Measurements from ENCODE around the gene DLX5. TPM values are rescaled to one million over a fixed set of nuclear protein-coding genes. Genes with fewer than 3 reads are reported as not detected.

DLX5 gene
- total RNA-seq, 1 experiment from 2014 or later, result not detected

DNA sequence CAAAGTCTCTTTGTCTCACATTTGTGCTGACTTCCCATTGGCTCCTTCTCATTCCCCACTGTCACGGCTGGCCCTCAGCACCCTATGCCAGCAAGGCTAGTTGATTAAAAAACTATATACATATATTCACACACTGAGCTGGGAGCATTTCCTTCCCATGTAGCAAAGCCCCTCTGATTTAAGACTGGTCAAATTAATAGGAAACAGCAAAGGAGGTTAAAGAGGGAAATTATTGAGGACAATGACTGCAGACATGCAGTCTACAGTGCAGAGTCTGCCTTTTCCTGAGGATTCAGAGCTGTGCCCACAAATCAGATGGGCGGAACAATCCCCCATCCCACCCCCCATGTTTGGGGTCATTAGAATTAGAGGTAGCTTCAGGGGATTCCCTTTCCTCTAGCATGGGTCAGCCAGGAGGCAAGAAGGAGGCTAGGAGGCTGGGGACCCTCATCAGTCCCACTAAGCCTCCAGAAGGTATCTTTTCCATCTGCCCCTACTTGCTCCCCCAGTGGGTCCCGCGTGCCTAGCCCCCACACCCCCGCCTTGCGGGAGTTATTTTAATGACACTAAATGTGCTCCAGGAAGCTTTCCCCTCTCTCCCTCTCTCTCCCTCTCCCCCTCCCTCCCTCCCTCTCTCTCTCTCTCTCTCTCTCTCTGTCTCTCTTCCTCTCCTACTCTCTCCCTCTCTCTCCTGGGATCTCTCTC is 29.1 kb downstream of the DLX5 start:
- in situ Hi-C loops (cut with HindIII; ENCODE audit: low sequenced_read_pairs), result no loop called here

DNA sequence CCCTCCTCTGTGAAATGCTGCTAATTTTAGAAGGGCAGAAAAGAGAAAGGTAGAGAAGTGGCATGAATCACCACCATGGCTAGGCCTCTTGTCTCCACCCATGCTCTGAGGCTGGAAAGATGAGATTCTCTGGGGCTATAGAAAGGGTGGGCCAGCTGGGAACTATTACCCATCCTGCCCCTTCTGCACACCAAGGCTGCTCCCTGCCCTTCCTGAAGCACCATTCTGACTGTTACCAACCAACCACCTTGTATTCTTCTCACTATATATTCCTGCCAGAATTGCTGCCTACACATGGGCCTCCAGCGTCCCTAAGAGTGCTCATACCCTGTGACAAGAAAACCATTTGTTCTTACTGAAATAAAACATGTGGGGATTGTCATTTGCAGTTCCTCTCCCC is 30.7 kb downstream of the DLX5 start:
- DNase-seq (ENCODE audit: low spot score), result no peak

More for the DNA sequence above, 29.1 kb downstream of the DLX5 start:
- no peak for DNase-seq (ENCODE audit: low spot score)

DNA sequence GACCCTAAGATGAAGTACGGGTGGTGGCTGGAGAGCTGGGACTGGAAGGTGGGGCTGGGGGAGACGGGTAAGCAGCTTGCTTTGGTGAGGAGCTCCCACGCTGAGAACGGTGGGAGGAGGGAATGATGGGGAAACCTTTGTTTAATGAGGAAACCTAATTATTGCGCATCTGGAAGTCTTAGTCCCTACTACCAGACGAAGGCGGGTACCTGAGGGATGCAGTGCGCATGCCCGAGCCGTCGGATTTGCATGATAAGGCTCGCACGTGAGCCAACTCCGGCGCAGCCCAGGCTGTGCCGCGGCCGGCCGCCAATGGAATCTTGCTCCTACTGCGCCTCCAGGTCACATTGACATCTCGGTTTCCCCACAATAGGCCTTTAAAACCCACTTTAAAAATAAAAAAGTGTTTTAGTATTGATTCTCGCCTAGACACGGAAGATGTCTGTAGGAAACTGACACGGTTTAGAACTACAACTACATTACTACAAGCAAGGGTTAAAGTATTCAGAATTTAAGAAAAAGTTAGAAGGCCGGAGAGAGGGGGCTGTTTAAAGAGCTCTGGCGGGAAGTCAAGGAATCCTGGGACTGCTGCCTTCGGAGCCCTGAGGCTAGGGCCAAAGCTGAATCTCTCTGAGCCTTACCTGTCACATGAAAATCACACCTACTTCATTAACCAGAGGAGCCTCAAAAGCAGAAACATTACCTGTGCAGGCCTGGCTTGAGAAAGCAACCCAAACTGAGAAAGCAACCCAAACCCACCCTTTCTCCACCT is 31.4 kb downstream of the DLX5 start:
- in situ Hi-C loops (cut with HindIII; ENCODE audit: low sequenced_read_pairs), result no loop called here

More for the DNA sequence above, 30.7 kb downstream of the DLX5 start:
- in situ Hi-C loops (cut with HindIII; ENCODE audit: low sequenced_read_pairs), result no loop called here

DNA sequence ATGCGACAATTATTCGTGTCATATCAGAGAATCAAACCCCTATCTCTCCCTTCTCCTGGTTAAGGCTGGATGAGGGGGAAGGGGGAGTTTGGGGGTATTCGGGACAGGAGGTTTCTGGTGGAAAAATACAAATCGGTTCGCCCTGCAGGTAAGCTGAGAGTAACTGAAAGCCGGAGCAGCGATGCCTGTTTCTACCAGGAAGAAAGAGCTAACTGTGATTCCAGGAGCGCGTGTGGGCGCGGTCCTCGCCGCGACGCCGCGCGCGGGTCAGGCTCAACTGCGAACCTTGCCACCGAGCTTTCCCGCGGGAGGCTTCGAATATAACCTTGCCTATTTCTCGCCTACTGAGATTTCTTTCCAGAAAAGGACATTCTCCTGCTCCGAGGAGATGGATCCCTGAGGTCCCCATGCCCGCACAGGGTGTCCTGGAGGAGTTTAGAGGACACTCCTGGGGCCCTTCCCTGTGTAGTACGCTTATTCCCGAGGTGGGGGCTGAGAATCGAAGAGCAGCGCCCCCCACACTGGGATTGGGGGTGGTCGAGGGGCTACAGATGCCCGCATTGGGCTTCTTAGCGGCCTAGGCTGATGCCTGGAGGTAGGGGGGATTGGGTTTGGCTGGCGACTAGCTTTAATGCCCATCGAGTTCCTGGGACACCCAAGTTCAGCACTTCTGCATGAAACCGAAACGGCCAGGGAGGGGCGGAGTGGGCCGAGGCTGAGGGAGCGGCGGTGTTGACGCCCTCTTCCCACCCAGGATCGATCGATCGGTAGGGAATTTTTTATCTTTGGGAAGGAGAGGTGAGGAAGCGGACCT is 32.2 kb downstream of the DLX5 start:
- no peak for DNase-seq (ENCODE audit: low spot score)
- in situ Hi-C loops (cut with HindIII; ENCODE audit: low sequenced_read_pairs), result no loop called here

More for the DNA sequence above, 31.4 kb downstream of the DLX5 start:
- DNase-seq (ENCODE audit: low spot score), result no peak

DNA sequence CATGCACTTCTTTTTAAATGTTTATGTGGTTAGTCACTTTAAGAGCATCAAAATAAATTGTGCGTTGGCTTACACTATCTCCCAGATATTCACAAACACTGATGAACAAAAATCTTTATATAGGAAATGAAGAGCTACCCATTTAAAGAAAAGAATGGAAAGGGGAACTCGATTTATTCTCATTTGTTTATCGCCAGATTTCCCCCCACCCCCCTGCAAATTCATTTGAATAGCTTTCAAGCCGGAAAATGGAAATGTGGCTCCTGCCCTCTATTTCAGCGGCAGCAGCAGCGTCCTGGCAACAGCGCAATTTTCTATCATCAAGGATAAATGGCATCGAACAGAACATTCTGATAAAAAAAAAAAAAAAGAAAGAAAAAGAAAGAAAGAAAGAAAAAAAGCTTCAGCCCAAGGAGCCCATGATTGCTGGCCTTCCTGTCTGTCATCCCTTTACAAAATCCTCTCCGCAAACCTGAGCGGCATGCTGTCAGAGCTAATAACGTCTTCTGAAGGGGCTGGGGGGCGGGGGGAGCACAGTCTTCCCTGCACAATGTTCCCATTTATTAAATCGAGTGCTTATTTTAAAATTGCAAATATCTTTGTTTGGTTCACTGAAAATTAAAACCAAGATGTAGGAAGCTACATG is 33.0 kb downstream of the DLX5 start:
- in situ Hi-C loops (cut with HindIII; ENCODE audit: low sequenced_read_pairs), result no loop called here
- no peak for DNase-seq (ENCODE audit: low spot score)

DNA sequence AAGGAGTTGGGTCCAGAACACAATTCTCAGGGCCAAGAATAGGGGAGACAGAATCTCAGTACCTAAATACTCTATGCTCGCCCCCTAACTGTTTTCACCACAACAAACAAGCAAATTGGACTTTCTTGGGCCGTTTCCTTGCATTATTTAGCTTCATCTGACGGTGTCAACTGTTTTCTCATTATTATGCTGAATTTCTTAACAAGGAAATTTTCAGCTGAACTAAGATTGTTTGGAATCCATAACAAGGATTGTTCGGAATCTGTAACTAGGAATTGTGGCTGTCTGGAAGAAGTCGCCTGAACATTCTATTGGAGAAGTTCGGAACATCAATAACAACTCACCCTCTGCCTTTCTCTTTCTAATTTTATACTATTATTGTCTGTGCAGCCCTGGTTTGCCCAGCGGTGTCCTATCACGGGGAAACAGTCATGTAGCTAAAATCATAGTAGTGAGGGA is 34.7 kb downstream of the DLX5 start:
- no peak for DNase-seq (ENCODE audit: low spot score)
- in situ Hi-C loops (cut with HindIII; ENCODE audit: low sequenced_read_pairs), result no loop called here

DNA sequence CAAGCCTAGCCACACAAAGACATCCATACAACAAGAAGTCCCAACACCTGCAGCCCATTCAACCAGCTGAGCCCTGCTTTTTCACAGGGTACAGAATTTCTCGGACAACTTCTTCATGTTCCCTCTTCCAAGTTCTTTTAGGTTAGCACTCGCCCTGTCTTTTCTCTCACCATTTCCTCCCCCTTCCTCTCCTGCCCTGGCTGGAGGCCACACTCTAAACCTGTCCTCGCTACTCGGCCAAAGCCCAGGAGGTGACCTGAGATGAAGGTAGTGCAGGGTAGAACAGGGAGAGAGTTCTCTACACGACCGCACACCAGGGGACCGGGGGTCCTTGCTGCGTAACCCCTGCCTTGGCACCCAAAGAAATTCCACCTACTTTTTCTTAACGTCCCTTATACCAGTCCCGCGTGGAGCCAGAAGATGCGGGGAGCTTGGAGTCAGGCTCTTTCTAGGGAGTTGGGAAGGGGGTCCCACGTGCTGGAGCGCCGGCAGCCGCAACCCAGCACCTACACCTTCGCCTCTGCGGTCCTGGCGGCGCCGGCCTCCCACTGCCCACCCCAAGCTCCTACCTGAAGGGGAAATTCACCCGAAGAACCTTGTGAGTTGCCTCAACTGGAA is 35.3 kb downstream of the DLX5 start:
- DNase-seq (ENCODE audit: low spot score), result no peak
- in situ Hi-C loops (cut with HindIII; ENCODE audit: low sequenced_read_pairs), result no loop called here

DNA sequence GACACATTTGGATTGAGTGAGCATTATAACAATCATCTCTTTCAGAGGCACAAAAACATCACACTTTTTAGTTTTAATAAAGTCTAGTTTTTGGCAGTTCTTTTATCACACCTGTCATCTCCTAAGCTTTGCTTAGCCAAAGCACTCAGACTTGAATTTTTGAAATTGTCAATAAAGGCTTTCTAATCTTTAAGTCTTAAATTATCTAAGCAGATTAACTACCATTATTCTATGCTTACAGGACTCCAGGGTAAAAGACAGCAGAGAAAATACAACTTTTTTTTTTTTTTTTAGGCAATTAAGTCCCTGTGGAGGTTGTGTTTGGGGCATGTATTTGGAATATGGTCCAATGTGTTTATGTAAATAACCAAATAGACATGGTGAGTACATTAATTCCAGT is 36.9 kb downstream of the DLX5 start:
- in situ Hi-C loops (cut with HindIII; ENCODE audit: low sequenced_read_pairs), result no loop called here
- DNase-seq (ENCODE audit: low spot score), result no peak

DNA sequence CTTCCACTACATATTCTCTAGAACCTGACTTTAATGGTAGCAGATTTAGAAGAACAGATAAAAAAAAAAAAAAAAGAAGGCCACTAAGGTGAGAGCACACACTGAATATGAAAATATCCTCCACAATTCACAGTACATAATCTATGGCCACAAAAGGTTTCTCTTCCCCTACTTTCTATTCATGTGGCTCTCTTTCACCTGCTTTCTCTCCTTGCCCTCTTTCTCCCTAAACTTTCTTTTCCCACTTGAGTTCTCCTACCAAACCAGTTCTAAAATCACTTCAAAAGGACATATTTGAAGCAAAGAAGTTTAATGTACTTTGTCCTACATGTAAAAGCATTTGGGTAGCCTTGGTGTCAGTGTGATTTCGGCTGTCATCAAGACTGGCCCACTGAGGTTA is 37.7 kb downstream of the DLX5 start:
- DNase-seq (ENCODE audit: low spot score), result no peak
- in situ Hi-C loops (cut with HindIII; ENCODE audit: low sequenced_read_pairs), result no loop called here

DNA sequence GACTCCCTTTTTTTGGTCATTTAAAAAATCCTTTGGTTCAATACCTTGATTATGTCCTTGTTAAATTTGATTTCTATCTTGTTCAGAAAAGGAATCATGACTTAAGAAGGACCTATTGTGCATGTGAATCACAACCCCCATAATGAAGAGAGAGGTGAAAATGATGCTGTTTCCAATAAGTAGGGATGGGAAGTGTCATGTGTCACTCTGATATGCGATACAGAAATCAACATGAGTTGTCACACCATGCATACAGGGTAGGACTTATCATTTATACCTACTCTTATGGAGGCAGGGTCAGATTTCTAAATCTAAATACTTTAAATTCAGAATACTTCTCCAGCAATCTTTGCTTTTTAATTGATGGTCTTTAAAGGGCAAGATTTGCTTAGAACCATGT is 38.6 kb downstream of the DLX5 start:
- in situ Hi-C loops (cut with HindIII; ENCODE audit: low sequenced_read_pairs), result no loop called here

DNA sequence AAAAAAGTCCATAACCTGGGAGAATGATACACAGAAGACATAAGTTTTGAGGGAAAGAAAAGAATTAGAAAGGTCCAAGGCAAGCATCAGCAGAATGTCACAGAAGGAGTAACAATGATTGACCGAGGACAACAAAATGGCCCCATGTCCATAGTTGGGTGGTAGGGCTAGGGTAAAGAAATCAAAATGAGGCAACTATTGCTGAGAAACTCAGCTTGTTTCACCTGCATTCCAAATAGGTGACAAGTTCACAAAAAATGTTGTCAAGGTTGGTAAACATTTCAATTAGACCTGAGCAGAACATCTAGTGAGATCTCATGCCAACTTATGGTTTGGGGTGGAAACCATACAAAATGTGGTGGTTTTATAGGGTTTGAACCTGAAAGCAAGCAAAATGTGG is 42.0 kb downstream of the DLX5 start:
- no peak for DNase-seq (ENCODE audit: low spot score)
- in situ Hi-C loops (cut with HindIII; ENCODE audit: low sequenced_read_pairs), result no loop called here

More for the DNA sequence above, 38.6 kb downstream of the DLX5 start:
- no peak for DNase-seq (ENCODE audit: low spot score)

DNA sequence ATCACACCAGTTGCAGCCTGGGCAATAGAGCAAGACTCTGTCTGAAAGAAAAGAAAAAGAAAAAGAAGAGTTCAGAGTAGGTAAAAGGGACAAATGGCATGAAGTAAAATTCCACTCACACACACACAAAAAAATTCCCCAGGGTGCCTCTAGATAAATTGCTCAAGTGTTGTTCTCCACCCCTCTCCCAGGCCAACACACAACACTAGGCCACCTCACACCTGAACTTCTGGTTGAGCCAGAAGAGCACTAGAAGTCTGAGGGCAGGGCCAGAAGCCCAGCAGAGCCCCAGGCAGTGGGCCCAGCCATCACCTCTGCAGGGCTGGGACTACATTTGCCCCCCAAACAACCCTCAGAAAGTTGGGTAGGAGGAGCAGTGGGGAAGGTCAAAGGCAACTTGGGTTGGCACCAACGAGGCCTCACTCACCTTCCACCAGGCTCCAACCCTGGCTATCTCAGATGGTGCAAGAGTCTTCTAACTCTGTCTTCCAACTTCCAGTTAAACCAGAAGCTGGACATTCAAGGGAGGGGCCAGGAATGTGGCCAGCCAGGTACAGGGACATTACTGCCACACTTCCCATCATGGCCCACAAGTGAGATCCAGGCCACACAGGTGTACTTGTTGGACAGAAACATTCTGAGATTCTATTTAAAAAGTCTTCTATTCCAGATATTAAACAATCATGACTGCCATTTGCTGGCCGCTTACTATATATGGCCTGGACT is 44.9 kb downstream of the DLX5 start:
- in situ Hi-C loops (cut with HindIII; ENCODE audit: low sequenced_read_pairs), result no loop called here
- no peak for DNase-seq (ENCODE audit: low spot score)

DNA sequence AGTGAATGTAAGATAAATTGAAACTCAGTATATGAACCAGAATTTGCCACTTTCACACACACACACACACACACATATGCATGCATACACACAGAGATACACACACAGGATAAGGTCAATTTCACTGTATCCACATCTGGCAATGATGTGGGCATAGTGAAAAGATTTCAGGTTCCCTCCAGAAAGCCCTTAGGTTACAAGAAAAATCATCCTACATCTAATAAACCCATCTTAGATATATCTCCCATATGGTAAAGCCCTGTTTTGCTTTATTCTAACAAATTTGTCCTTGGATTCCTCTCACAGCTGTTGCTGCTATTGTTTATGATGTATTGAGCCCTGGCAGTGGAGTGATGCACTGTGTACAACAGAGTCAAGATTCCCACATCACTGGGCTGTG is 47.2 kb downstream of the DLX5 start:
- in situ Hi-C loops (cut with HindIII; ENCODE audit: low sequenced_read_pairs), result no loop called here
- no peak for DNase-seq (ENCODE audit: low spot score)

DNA sequence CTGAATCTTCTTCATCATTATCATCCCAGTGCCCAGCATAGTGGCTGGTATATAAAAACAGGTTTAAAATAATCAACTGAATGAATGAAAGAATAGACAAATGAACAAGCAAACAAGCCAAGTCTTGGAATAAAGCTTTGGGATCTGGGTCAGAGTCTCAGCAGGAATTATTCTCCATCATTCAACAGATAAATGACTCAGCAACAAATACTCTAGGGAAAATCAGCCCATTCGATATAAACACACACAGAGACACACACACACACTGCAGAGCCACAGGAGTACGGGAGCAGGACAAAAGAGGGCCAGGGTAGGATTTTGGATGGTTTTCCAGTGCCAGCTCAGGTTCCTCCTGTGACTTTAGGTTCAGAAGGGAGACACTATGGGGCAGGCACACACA is 48.5 kb downstream of the DLX5 start:
- in situ Hi-C loops (cut with HindIII; ENCODE audit: low sequenced_read_pairs), result no loop called here
- DNase-seq (ENCODE audit: low spot score), result no peak

DNA sequence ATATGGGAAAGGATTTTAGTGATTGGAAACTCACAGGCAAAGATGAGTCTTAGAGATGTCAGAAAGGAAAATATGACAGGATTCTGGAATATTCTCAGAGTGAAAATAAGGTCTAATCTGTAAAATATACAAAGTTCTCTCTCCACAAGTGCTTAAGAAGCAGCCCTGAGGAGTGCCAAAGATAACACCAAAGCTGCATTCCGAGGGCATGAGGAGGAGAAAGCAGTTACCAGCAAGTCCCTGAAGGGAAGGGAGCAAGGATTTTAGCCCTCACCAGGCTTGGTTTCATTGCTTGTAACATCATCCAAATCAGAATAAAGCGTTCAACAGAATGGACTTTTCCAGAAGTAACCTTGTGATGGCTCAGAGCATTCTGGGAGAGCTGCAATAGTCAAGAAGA is 50.6 kb downstream of the DLX5 start:
- DNase-seq (ENCODE audit: low spot score), result no peak
- in situ Hi-C loops (cut with HindIII; ENCODE audit: low sequenced_read_pairs), result no loop called here

DNA sequence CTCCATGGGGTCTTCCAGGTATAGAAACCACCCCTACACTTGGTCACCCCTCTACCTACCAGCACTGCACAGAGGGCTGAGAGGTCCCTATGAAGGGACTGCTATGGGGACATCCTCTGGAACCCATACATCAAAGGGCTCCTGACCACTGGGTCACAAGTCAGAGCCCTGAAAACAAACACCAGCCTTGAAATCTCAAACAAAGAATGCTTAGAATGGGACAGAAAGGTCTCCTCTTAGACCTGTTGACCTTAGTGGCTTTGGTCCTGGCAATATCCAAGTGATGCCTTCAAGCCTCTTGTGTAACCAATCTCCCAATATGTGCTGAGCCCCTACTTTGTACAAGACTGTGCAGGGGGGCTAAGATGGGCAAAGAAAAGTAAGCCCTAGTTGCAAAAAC is 53.9 kb downstream of the DLX5 start:
- DNase-seq (ENCODE audit: low spot score), result no peak
- in situ Hi-C loops (cut with HindIII; ENCODE audit: low sequenced_read_pairs), result no loop called here
